ENCODE measurements around the gene SEMA5B.

SEMA5B gene

GRCh38 chr3:122969585-122970469, 57.7 kb downstream of the SEMA5B start:
- no peak for DNase-seq (ENCODE audit: low spot score)

- DNase-seq (ENCODE audit: low spot score) = no peak
These were observed 59.8 kb downstream of the SEMA5B start for GRCh38 chr3:122967765-122968164.

GRCh38 chr3:122967356-122967755, 60.2 kb downstream of the SEMA5B start:
- DNase-seq (ENCODE audit: low spot score) = no peak

GRCh38 chr3:122966045-122966444, 61.5 kb downstream of the SEMA5B start:
- DNase-seq (ENCODE audit: low spot score) = no peak

GRCh38 chr3:122964811-122965210, 62.8 kb downstream of the SEMA5B start:
- DNase-seq (ENCODE audit: low spot score) = no peak

- no peak for DNase-seq (ENCODE audit: low spot score)
These were observed 65.4 kb downstream of the SEMA5B start for GRCh38 chr3:122962149-122962548.

GRCh38 chr3:122961146-122961545, 66.4 kb downstream of the SEMA5B start:
- DNase-seq (ENCODE audit: low spot score) = no peak

- DNase-seq (ENCODE audit: low spot score) = no peak
These were observed 66.9 kb downstream of the SEMA5B start for GRCh38 chr3:122960652-122961051.

GRCh38 chr3:122959339-122959738, 68.2 kb downstream of the SEMA5B start:
- DNase-seq (ENCODE audit: low spot score) = no peak

GRCh38 chr3:122957707-122958689, 69.6 kb downstream of the SEMA5B start:
- peak; percentile 75 for DNase-seq (ENCODE audit: low spot score)

- no peak for DNase-seq (ENCODE audit: low spot score)
These were observed 70.7 kb downstream of the SEMA5B start for GRCh38 chr3:122956693-122957455.

GRCh38 chr3:122955916-122956692, 71.5 kb downstream of the SEMA5B start:
- no peak for DNase-seq (ENCODE audit: low spot score)

- no peak for DNase-seq (ENCODE audit: low spot score)
These were observed 75.0 kb downstream of the SEMA5B start for GRCh38 chr3:122952520-122952919.

- DNase-seq (ENCODE audit: low spot score) = no peak
These were observed 79.2 kb downstream of the SEMA5B start for GRCh38 chr3:122948408-122948807.

- no peak for DNase-seq (ENCODE audit: low spot score)
These were observed 79.8 kb downstream of the SEMA5B start for GRCh38 chr3:122947738-122948137.

GRCh38 chr3:122947196-122947595, 80.4 kb downstream of the SEMA5B start:
- DNase-seq (ENCODE audit: low spot score) = no peak

- no peak for DNase-seq (ENCODE audit: low spot score)
These were observed 81.4 kb downstream of the SEMA5B start for GRCh38 chr3:122946185-122946584.

- no peak for DNase-seq (ENCODE audit: low spot score)
These were observed 82.3 kb downstream of the SEMA5B start for GRCh38 chr3:122945230-122945629.

GRCh38 chr3:122944671-122945161, 82.8 kb downstream of the SEMA5B start:
- no peak for DNase-seq (ENCODE audit: low spot score)

- DNase-seq (ENCODE audit: low spot score) = no peak
These were observed 83.8 kb downstream of the SEMA5B start for GRCh38 chr3:122943828-122944190.

Data from left forelimb (tissue), 1 donor.